Measurements from ENCODE around the gene TUBB2B.

- TF ChIP-seq CTCF (IDR thresholded peaks at IDR 0.05; ENCODE audit: low read depth, low read length) (no peak), EZH2phosphoT487 (IDR thresholded peaks at IDR 0.05; ENCODE audit: low read depth) (no peak)
Observed at GRCh38 chr6:3268680-3269079, 41.2 kb upstream of the TUBB2B start.
